A549 (cell line): ENCODE results near the gene PKP1. TPM values are rescaled to one million over a fixed set of nuclear protein-coding genes. Genes with fewer than 3 reads are reported as not detected.

Experiments used
- ATAC-seq, 2 experiments: fragments of 200-7000 bp in 1 of 2; fragments of >200 bp in 1 of 2; cut with Nextera tagmentation in 1 of 2; cut with Tn5 transposase in 1 of 2; 3 replicates each; pipeline versions ENCODE4 v1.8.0 to v1.9.1; 2018 to 2020; ENCODE audit warnings: mild to moderate bottlenecking in 1 of 2, moderate library complexity in 1 of 2
- CTCF ChIA-PET: fragments of 300-600 bp; sonication (Branson Sonifier 250); formaldehyde crosslinking; extraction: SDS; loops from one replicate; lab custom pipeline; 2021; ENCODE audit warnings: antibody characterized with exemption, inconsistent platforms; lab: Yijun Ruan, JAX
- POLR2A ChIA-PET: fragments of 350-600 bp; formaldehyde crosslinking; extraction: SDS; loops from one replicate; lab custom pipeline; 2021; ENCODE audit warnings: antibody characterized with exemption, inconsistent platforms; lab: Yijun Ruan, JAX
- DNase-seq, 2 experiments: peaks; one replicate each; pipeline versions ENCODE4 v3.0.0 to v3.0.0-alpha.2; 2011 to 2016; ENCODE audit warnings: low read depth in 1 of 2, low spot score in 1 of 2
- FAIRE-seq: peaks from 2 replicates; lab custom pipeline; 2011; peaks lifted over from hg19 to GRCh38; lab: Jason Lieb, UNC
- H3K27ac ChIP-seq, 2 experiments: fragments of >200 bp; sonication (Bioruptor Twin); formaldehyde crosslinking; 3 replicates each; pipeline ENCODE4 v1.5.1; 2016 to 2017
- H3K4me1 ChIP-seq: fragments of >200 bp; sonication (Bioruptor Twin); formaldehyde crosslinking; 3 replicates; pipeline ENCODE4 v1.6.1; 2016
- H3K4me2 ChIP-seq: fragments of >200 bp; sonication (Bioruptor Twin); formaldehyde crosslinking; 3 replicates; pipeline ENCODE4 v1.6.1; 2016
- H3K4me3 ChIP-seq: fragments of >200 bp; sonication (Bioruptor Twin); formaldehyde crosslinking; 3 replicates; pipeline ENCODE4 v1.5.1; 2016
- H3K9me3 ChIP-seq: fragments of >200 bp; sonication (Bioruptor Twin); formaldehyde crosslinking; 3 replicates; pipeline ENCODE4 v1.6.1; 2016
- BHLHE40 ChIP-seq: IDR thresholded peaks from 2 replicates; pipeline ENCODE4 v1.6.1; 2012; ENCODE audit warnings: low read depth, low read length, inconsistent platforms
- CBX8 ChIP-seq: fragments of 200-600 bp; sonication (generic); IDR thresholded peaks from 2 replicates; pipeline ENCODE4 v1.6.1; 2016
- CHD4 ChIP-seq: fragments of 200-600 bp; sonication (generic); IDR thresholded peaks from 2 replicates; pipeline ENCODE4 v1.6.1; 2016; ENCODE audit warnings: antibody characterized with exemption, mild to moderate bottlenecking, borderline replicate concordance
- EP300 ChIP-seq, 2 experiments: fragments of >200 bp; sonication (Bioruptor Twin); formaldehyde crosslinking; IDR thresholded peaks; 2 replicates in 1 of 2; 3 replicates in 1 of 2; pipeline ENCODE4 v1.6.1; 2016 to 2017
- FOSL2 ChIP-seq, 2 experiments: fragments of 450-650 bp in 1 of 2; fragments of >200 bp in 1 of 2; sonication (Bioruptor Twin) in 1 of 2; formaldehyde crosslinking; IDR thresholded peaks; 2 replicates each; pipeline versions ENCODE4 v1.5.0 to v1.6.1; 2016 to 2020; ENCODE audit warnings: mild to moderate bottlenecking in 1 of 2, moderate library complexity in 1 of 2
- GATA3 ChIP-seq: IDR thresholded peaks from 2 replicates; pipeline ENCODE4 v1.6.1; 2012; ENCODE audit warnings: borderline replicate concordance
- HEYL ChIP-seq: fragments of 250-450 bp; sonication (Bioruptor Pico); IDR thresholded peaks from 2 replicates; pipeline ENCODE4 v1.8.0; 2021; ENCODE audit warnings: mild to moderate bottlenecking, moderate library complexity
- HOXB13 ChIP-seq: fragments of 250-450 bp; sonication (Bioruptor Pico); IDR thresholded peaks from 2 replicates; pipeline ENCODE4 v1.5.0; 2020; ENCODE audit warnings: low read depth, mild to moderate bottlenecking, moderate library complexity
- HOXB5 ChIP-seq: fragments of 250-450 bp; sonication (Bioruptor Pico); IDR thresholded peaks from 2 replicates; pipeline ENCODE4 v1.5.0; 2020; ENCODE audit warnings: mild to moderate bottlenecking, moderate library complexity
- JUN ChIP-seq, 2 experiments: fragments of >200 bp; sonication (Bioruptor Twin); formaldehyde crosslinking; IDR thresholded peaks; 2 replicates in 1 of 2; 3 replicates in 1 of 2; pipeline ENCODE4 v1.6.1; 2016 to 2017
- KDM5A ChIP-seq: fragments of 200-600 bp; sonication (generic); IDR thresholded peaks from 2 replicates; pipeline ENCODE4 v1.6.1; 2016; ENCODE audit warnings: antibody characterized with exemption, mild to moderate bottlenecking
- MAFK ChIP-seq: fragments of 450-650 bp; IDR thresholded peaks from 2 replicates; pipeline ENCODE4 v1.6.1; 2014; ENCODE audit not compliant: partially characterized antibody
- MYC ChIP-seq: IDR thresholded peaks from 2 replicates; pipeline ENCODE4 v1.6.1; 2012; ENCODE audit warnings: mild to moderate bottlenecking, inconsistent platforms, low read length, improper control_type of control experiment, borderline replicate concordance
- NFE2L2 ChIP-seq: fragments of 150-350 bp; conservative IDR thresholded peaks from 2 replicates; pipeline ENCODE4 v1.6.1; 2014; ENCODE audit warnings: low read length
- POLR2AphosphoS2 ChIP-seq: conservative IDR thresholded peaks from 2 replicates; pipeline ENCODE4 v1.6.1; 2012; ENCODE audit warnings: low read length, improper control_type of control experiment, inconsistent platforms
- RAD21 ChIP-seq, 2 experiments: fragments of >200 bp in 1 of 2; sonication (Bioruptor Twin) in 1 of 2; formaldehyde crosslinking in 1 of 2; IDR thresholded peaks in 1 of 2; conservative IDR thresholded peaks in 1 of 2; 2 replicates in 1 of 2; 3 replicates in 1 of 2; pipeline ENCODE4 v1.6.1; 2012 to 2018; ENCODE audit warnings: inconsistent platforms in 1 of 2
- RCOR1 ChIP-seq: fragments of 150-350 bp; IDR thresholded peaks from 2 replicates; pipeline ENCODE4 v1.6.1; 2014; ENCODE audit warnings: antibody characterized with exemption, low read length, low read depth
- SREBF2 ChIP-seq: fragments of 450-650 bp; IDR thresholded peaks from 2 replicates; pipeline ENCODE4 v1.6.1; 2014; ENCODE audit warnings: mild to moderate bottlenecking, moderate library complexity
- TP53 ChIP-seq: fragments of 250-450 bp; sonication (Bioruptor Pico); IDR thresholded peaks from 2 replicates; pipeline ENCODE4 v1.5.0; 2021; ENCODE audit warnings: mild to moderate bottlenecking, moderate library complexity
- WGBS: methylation state at CpG from one replicate; pipeline ENCODE4 v1.1.6; 2017; ENCODE audit errors: missing lambda C conversion rate; 5-methylcytosine and 5-hydroxymethylcytosine counted together
- polyA plus RNA-seq, 4 experiments: library from polyadenylated mRNA; depleted of rRNA in 3 of 4; stranded (reverse); fragments of >200 nt; fragmentation: RNase III in 1 of 4; extraction: RNeasy Plus Mini Kit Qiagen cat#74134 plus additional on column Dnase treatment in 1 of 4; gene quantifications; 2 replicates in 3 of 4; 3 replicates in 1 of 4; pipeline ENCODE4 v1.2.3, GENCODE V29; 2011 to 2017
- TF ChIP-seq, protein P1 (sequence below): IDR thresholded peaks from 2 replicates; pipeline ENCODE4 v1.6.1; 2012; ENCODE audit warnings: low read depth, borderline replicate concordance
- TF ChIP-seq, protein P2 (sequence below): fragments of >200 bp; sonication (Bioruptor Twin); formaldehyde crosslinking; IDR thresholded peaks from 3 replicates; pipeline ENCODE4 v1.5.1; 2016

The PKP1 gene
- polyA plus RNA-seq, 2 of the 4 experiments (the other 2 are of a cell fraction) = not detected

DNA sequence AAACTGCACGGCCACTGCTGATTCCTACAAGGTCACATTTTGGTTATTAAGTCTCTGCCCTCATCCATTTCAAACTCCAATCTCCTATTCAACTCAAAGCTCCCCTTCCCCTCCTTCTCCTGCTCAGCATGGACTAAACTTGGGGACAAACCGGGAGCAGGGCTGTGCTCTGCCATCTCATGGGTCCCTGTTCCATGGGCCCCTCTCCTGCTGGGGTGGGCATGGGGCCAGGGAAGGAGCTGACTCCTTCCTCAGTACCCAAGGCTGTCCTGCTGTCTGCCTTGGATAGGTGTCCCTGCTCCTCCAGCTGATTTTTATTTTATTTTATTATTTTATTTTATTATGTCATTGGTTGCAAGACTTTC lies 67.0 kb downstream of the PKP1 start:
- no peak for ATAC-seq
- H3K4me3 ChIP-seq = no peak overlapping the region
- no peaks in the 10 kb centered on the region for H3K9me3 ChIP-seq
- no peak for FAIRE-seq
- CTCF ChIA-PET = interaction anchor here (0.8 to 7.7 kb wide), 7 partner anchors 8 to 132 kb away, joined by 3 to 196 read pairs (median 3); no protein-coding TSS in a partner anchor
- no peak overlapping the region for H3K4me2 ChIP-seq
- H3K27ac ChIP-seq = no peak overlapping the region
- POLR2A ChIA-PET = no interaction called here
- 0 out of 3 replicates have a peak, but pooled peaks cover 7% of the 10 kb centered on the region for H3K4me1 ChIP-seq
- DNase-seq = no peak
- WGBS = 32% methylated on average over 2 of the region's 2 CpGs
- TF ChIP-seq SREBF2 = no peak
- TF ChIP-seq NFE2L2 = no peak
- TF ChIP-seq, protein P1, sequence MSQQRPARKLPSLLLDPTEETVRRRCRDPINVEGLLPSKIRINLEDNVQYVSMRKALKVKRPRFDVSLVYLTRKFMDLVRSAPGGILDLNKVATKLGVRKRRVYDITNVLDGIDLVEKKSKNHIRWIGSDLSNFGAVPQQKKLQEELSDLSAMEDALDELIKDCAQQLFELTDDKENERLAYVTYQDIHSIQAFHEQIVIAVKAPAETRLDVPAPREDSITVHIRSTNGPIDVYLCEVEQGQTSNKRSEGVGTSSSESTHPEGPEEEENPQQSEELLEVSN = no peak
- TF ChIP-seq BHLHE40 = no peak
- no peak for TF ChIP-seq RAD21 (conservative IDR thresholded peaks at IDR 0.05 in 1 of 2, IDR thresholded peaks at IDR 0.05 in 1 of 2)
- TF ChIP-seq, protein P2, sequence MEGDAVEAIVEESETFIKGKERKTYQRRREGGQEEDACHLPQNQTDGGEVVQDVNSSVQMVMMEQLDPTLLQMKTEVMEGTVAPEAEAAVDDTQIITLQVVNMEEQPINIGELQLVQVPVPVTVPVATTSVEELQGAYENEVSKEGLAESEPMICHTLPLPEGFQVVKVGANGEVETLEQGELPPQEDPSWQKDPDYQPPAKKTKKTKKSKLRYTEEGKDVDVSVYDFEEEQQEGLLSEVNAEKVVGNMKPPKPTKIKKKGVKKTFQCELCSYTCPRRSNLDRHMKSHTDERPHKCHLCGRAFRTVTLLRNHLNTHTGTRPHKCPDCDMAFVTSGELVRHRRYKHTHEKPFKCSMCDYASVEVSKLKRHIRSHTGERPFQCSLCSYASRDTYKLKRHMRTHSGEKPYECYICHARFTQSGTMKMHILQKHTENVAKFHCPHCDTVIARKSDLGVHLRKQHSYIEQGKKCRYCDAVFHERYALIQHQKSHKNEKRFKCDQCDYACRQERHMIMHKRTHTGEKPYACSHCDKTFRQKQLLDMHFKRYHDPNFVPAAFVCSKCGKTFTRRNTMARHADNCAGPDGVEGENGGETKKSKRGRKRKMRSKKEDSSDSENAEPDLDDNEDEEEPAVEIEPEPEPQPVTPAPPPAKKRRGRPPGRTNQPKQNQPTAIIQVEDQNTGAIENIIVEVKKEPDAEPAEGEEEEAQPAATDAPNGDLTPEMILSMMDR = no peak
- TF ChIP-seq EP300 (IDR thresholded peaks at IDR 0.05) = no peak
- TF ChIP-seq CBX8 = no peak
- no peak for TF ChIP-seq TP53 (CRISPR knock-in tag)
- TF ChIP-seq POLR2AphosphoS2 = no peak
- no peak for TF ChIP-seq CHD4
- no peak for TF ChIP-seq JUN (IDR thresholded peaks at IDR 0.05)
- TF ChIP-seq HOXB13 (CRISPR knock-in tag) = no peak
- TF ChIP-seq FOSL2 (IDR thresholded peaks at IDR 0.05) = no peak
- no peak for TF ChIP-seq FOSL2 (CRISPR knock-in tag; IDR thresholded peaks at IDR 0.05)

DNA sequence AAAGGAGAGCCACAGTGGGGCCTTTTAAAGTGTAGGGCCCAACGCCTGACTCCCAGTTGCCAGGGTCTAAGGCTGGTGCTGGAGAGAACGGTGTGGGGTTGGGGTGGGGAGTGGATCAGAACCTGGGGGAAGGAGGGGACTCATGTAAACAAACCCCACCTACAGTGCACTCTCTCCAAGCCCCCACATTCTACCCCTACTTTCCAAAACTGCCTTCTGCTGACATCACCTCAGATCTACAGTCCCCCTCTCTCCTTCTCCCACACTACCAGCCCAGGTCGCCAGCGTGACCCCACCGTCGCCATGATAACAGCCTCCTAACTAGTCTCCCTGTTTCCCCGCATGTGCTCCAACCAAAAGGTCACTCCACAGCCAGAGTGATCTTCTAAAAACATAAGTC lies 67.6 kb downstream of the PKP1 start:
- ChIA-PET POLR2A (no interaction called here), CTCF (interaction anchor here (1.1 to 7.7 kb wide), 4 partner anchors 8 to 96 kb away, joined by 3 to 196 read pairs (median 39); no protein-coding TSS in a partner anchor)
- Histone ChIP-seq H3K9me3 (no peaks in the 10 kb centered on the region), H3K4me3 (no peak overlapping the region), H3K4me2 (no peak overlapping the region), H3K4me1 (0 out of 3 replicates have a peak, but pooled peaks cover 7% of the 10 kb centered on the region), H3K27ac (no peak overlapping the region)
- FAIRE-seq (no peak), DNase-seq (no peak), ATAC-seq (no peak)
- TF ChIP-seq JUN (IDR thresholded peaks at IDR 0.05) = no peak
- no peak for TF ChIP-seq EP300 (IDR thresholded peaks at IDR 0.05)
- no peak for TF ChIP-seq MAFK
- no peak for TF ChIP-seq HEYL
- no peak for TF ChIP-seq RCOR1
- 67% methylated on average over 7 of the region's 7 CpGs for WGBS

DNA sequence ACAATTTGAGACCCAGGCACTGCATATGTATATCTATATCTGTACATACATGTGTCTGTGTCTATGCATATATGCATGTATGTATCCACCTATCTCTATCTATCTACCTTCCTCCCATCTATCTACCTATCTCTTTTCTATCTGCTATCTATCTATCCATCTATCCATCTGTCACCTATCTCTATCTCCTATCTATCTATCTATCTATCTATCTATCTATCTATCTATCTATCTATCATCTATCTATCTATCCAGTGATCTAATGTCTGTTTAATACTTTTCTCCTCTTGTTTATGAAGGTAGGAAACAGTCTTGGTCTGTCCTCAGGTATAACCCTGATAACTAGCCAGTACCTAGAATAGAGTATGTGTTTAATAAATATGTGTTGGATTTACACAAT lies 68.3 kb downstream of the PKP1 start:
- TF ChIP-seq, protein P2 = no peak
- TF ChIP-seq MAFK (no peak), MYC (no peak), BHLHE40 (no peak), EP300 (IDR thresholded peaks at IDR 0.05) (no peak), HOXB5 (CRISPR knock-in tag) (no peak), GATA3 (no peak), KDM5A (no peak)
- Histone ChIP-seq H3K9me3 (no peaks in the 10 kb centered on the region), H3K27ac (no peak overlapping the region), H3K4me2 (no peak overlapping the region), H3K4me3 (no peak overlapping the region), H3K4me1 (0 out of 3 replicates have a peak, but pooled peaks cover 7% of the 10 kb centered on the region)
- no peak for ATAC-seq
- no peak for DNase-seq
- no peak for FAIRE-seq
- CTCF ChIA-PET = no interaction called here
- POLR2A ChIA-PET = no interaction called here
